SK-N-SH treated with all-trans-retinoic acid at 6 μM for 48 hours (cell line): Measurements from ENCODE around the gene MIEN1.
"Not testable (repeated sequence)": the region's sequence is repeated elsewhere in the genome, so short reads cannot be mapped to it uniquely, and the experiment has no call there.

Experiments used
- ATAC-seq: fragments of 200-7000 bp; cut with Tn5 transposase; 3 replicates; pipeline ENCODE4 v1.9.1; 2020; ENCODE audit warnings: mild to moderate bottlenecking, moderate library complexity
- ARNTL ChIP-seq: fragments of 450-650 bp; formaldehyde crosslinking; IDR thresholded peaks from 2 replicates; pipeline ENCODE4 v1.5.0; 2020; ENCODE audit warnings: low read depth, mild to moderate bottlenecking, moderate library complexity, borderline replicate concordance
- CSDC2 ChIP-seq: fragments of 250-450 bp; sonication (Bioruptor Pico); IDR thresholded peaks from 2 replicates; pipeline ENCODE4 v1.5.0; 2020; ENCODE audit warnings: mild to moderate bottlenecking, moderate library complexity
- ESRRG ChIP-seq: fragments of 250-450 bp; sonication (Bioruptor Pico); IDR thresholded peaks from 2 replicates; pipeline ENCODE4 v1.6.1; 2021; ENCODE audit warnings: mild to moderate bottlenecking
- GLIS3 ChIP-seq: fragments of 250-450 bp; sonication (Bioruptor Pico); IDR thresholded peaks from 2 replicates; pipeline ENCODE4 v1.5.0; 2020; ENCODE audit warnings: mild to moderate bottlenecking, moderate library complexity
- ISL1 ChIP-seq: fragments of 250-450 bp; sonication (Bioruptor Pico); IDR thresholded peaks from 2 replicates; pipeline ENCODE4 v2.1.2; 2022; ENCODE audit warnings: mild to moderate bottlenecking, moderate library complexity
- OSR1 ChIP-seq: fragments of 250-450 bp; sonication (Bioruptor Pico); IDR thresholded peaks from 2 replicates; pipeline ENCODE4 v1.8.0; 2022; ENCODE audit warnings: moderate library complexity, mild to moderate bottlenecking, inconsistent platforms
- RARB ChIP-seq: fragments of 250-450 bp; sonication (Bioruptor Pico); IDR thresholded peaks from 2 replicates; pipeline ENCODE4 v1.8.0; 2021; ENCODE audit warnings: mild to moderate bottlenecking, moderate library complexity
- SNAI2 ChIP-seq: fragments of 250-450 bp; sonication (Bioruptor Pico); IDR thresholded peaks from 2 replicates; pipeline ENCODE4 v1.5.0; 2020; ENCODE audit warnings: mild to moderate bottlenecking, moderate library complexity
- TCF4 ChIP-seq: fragments of 250-450 bp; sonication (Bioruptor Pico); IDR thresholded peaks from 2 replicates; pipeline ENCODE4 v1.8.0; 2021; ENCODE audit warnings: mild to moderate bottlenecking, moderate library complexity, borderline replicate concordance
- ZC3H10 ChIP-seq: fragments of 250-450 bp; sonication (Bioruptor Pico); IDR thresholded peaks from 2 replicates; pipeline ENCODE4 v1.5.1; 2021; ENCODE audit warnings: mild to moderate bottlenecking, moderate library complexity
- ZNF565 ChIP-seq: fragments of 450-650 bp; formaldehyde crosslinking; conservative IDR thresholded peaks from 2 replicates; pipeline ENCODE4 v1.5.0; 2020; ENCODE audit warnings: low read depth, mild to moderate bottlenecking, moderate library complexity
- ZNF70 ChIP-seq: fragments of 450-650 bp; formaldehyde crosslinking; IDR thresholded peaks from 2 replicates; pipeline ENCODE4 v1.5.0; 2020; ENCODE audit warnings: mild to moderate bottlenecking, moderate library complexity
- ZNF8 ChIP-seq: fragments of 450-650 bp; formaldehyde crosslinking; IDR thresholded peaks from 2 replicates; pipeline ENCODE4 v1.5.0; 2020; ENCODE audit warnings: mild to moderate bottlenecking, moderate library complexity
- TF ChIP-seq, protein P1 (sequence below): fragments of 250-450 bp; sonication (Bioruptor Pico); IDR thresholded peaks from 2 replicates; pipeline ENCODE4 v1.8.0; 2020; ENCODE audit warnings: mild to moderate bottlenecking, moderate library complexity, borderline replicate concordance
- TF ChIP-seq, protein P2 (sequence below): fragments of 250-450 bp; sonication (Bioruptor Pico); IDR thresholded peaks from 2 replicates; pipeline ENCODE4 v1.5.0; 2020; ENCODE audit warnings: mild to moderate bottlenecking, moderate library complexity
- TF ChIP-seq, protein P3 (sequence below): fragments of 250-450 bp; sonication (Bioruptor Pico); IDR thresholded peaks from 2 replicates; pipeline ENCODE4 v1.5.1; 2021; ENCODE audit warnings: mild to moderate bottlenecking, moderate library complexity
- TF ChIP-seq, protein P4 (sequence below): fragments of 250-450 bp; sonication (Bioruptor Pico); IDR thresholded peaks from 2 replicates; pipeline ENCODE4 v1.5.1; 2020; ENCODE audit warnings: low read depth, mild to moderate bottlenecking, moderate library complexity
- TF ChIP-seq, protein P5 (sequence below): fragments of 250-450 bp; sonication (Bioruptor Pico); IDR thresholded peaks from 2 replicates; pipeline ENCODE4 v1.8.0; 2021; ENCODE audit warnings: low read depth, mild to moderate bottlenecking, moderate library complexity, borderline replicate concordance

MIEN1 gene

DNA sequence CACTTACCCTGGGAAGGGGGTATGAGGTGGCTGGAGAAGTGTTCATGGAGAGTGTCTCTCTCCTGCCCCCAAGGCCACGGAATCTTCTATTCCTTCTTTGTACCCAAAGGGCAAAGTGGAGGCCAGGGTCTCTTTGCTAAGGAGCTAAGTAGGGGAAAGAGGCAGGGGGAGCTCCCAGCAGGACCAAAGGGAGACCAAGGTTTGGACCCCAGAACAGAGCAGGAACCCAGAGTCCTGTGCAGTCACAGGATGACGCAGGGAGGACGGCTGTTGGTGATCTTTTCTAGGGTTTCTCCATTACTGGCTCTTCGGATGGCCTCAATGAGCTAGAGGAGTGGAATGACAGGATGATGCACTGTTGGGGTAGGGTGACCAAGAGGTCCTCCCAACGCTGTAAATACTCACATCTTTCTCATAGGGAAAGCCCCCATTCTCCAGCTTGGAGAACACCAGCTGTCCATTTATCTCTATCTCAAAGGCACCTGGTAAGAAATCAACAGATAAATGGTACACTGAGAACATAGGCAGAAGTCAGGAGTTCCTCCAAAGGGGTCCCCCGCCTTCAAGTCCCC lies 966 bp downstream of the MIEN1 start:
- no peak for TF ChIP-seq ZNF8 (CRISPR knock-in tag)
- TF ChIP-seq, protein P1, sequence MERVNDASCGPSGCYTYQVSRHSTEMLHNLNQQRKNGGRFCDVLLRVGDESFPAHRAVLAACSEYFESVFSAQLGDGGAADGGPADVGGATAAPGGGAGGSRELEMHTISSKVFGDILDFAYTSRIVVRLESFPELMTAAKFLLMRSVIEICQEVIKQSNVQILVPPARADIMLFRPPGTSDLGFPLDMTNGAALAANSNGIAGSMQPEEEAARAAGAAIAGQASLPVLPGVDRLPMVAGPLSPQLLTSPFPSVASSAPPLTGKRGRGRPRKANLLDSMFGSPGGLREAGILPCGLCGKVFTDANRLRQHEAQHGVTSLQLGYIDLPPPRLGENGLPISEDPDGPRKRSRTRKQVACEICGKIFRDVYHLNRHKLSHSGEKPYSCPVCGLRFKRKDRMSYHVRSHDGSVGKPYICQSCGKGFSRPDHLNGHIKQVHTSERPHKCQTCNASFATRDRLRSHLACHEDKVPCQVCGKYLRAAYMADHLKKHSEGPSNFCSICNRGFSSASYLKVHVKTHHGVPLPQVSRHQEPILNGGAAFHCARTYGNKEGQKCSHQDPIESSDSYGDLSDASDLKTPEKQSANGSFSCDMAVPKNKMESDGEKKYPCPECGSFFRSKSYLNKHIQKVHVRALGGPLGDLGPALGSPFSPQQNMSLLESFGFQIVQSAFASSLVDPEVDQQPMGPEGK (CRISPR knock-in tag): no peak
- no peak for TF ChIP-seq ARNTL (CRISPR knock-in tag)
- TF ChIP-seq ZNF565 (CRISPR knock-in tag): no peak
- TF ChIP-seq RARB (CRISPR knock-in tag): no peak
- ATAC-seq: no peak

DNA sequence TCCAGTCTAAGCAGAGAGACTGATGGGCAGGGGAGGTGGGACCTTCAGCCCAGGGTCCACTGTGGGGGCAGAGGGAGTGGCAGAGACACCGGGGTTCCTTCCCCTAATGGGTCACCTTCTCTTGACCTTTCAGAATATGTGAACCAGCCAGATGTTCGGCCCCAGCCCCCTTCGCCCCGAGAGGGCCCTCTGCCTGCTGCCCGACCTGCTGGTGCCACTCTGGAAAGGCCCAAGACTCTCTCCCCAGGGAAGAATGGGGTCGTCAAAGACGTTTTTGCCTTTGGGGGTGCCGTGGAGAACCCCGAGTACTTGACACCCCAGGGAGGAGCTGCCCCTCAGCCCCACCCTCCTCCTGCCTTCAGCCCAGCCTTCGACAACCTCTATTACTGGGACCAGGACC lies 2.8 kb downstream of the MIEN1 start:
- TF ChIP-seq, protein P2, sequence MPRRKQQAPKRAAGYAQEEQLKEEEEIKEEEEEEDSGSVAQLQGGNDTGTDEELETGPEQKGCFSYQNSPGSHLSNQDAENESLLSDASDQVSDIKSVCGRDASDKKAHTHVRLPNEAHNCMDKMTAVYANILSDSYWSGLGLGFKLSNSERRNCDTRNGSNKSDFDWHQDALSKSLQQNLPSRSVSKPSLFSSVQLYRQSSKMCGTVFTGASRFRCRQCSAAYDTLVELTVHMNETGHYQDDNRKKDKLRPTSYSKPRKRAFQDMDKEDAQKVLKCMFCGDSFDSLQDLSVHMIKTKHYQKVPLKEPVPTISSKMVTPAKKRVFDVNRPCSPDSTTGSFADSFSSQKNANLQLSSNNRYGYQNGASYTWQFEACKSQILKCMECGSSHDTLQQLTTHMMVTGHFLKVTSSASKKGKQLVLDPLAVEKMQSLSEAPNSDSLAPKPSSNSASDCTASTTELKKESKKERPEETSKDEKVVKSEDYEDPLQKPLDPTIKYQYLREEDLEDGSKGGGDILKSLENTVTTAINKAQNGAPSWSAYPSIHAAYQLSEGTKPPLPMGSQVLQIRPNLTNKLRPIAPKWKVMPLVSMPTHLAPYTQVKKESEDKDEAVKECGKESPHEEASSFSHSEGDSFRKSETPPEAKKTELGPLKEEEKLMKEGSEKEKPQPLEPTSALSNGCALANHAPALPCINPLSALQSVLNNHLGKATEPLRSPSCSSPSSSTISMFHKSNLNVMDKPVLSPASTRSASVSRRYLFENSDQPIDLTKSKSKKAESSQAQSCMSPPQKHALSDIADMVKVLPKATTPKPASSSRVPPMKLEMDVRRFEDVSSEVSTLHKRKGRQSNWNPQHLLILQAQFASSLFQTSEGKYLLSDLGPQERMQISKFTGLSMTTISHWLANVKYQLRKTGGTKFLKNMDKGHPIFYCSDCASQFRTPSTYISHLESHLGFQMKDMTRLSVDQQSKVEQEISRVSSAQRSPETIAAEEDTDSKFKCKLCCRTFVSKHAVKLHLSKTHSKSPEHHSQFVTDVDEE: no peak
- TF ChIP-seq ZC3H10 (CRISPR knock-in tag) (no peak), ESRRG (CRISPR knock-in tag) (no peak), ARNTL (CRISPR knock-in tag) (no peak), CSDC2 (CRISPR knock-in tag) (no peak), ZNF565 (CRISPR knock-in tag) (no peak), TCF4 (no peak)
- TF ChIP-seq, protein P3, sequence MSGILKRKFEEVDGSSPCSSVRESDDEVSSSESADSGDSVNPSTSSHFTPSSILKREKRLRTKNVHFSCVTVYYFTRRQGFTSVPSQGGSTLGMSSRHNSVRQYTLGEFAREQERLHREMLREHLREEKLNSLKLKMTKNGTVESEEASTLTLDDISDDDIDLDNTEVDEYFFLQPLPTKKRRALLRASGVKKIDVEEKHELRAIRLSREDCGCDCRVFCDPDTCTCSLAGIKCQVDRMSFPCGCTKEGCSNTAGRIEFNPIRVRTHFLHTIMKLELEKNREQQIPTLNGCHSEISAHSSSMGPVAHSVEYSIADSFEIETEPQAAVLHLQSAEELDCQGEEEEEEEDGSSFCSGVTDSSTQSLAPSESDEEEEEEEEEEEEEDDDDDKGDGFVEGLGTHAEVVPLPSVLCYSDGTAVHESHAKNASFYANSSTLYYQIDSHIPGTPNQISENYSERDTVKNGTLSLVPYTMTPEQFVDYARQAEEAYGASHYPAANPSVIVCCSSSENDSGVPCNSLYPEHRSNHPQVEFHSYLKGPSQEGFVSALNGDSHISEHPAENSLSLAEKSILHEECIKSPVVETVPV (CRISPR knock-in tag): no peak
- ATAC-seq: no peak

DNA sequence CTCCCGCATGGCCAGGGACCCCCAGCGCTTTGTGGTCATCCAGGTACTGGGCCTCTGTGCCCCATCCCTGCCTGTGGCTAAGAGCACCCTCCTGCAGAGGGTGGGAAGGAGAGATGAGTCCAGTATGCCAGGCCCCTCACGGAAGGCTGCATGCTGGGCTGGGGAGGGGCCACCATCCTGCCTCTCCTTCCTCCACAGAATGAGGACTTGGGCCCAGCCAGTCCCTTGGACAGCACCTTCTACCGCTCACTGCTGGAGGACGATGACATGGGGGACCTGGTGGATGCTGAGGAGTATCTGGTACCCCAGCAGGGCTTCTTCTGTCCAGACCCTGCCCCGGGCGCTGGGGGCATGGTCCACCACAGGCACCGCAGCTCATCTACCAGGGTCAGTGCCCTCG lies 3.7 kb downstream of the MIEN1 start:
- ATAC-seq: no peak
- TF ChIP-seq, protein P3 (CRISPR knock-in tag): no peak
- TF ChIP-seq ZNF70 (CRISPR knock-in tag): no peak
- no peak for TF ChIP-seq GLIS3
- no peak for TF ChIP-seq OSR1 (CRISPR knock-in tag)

DNA sequence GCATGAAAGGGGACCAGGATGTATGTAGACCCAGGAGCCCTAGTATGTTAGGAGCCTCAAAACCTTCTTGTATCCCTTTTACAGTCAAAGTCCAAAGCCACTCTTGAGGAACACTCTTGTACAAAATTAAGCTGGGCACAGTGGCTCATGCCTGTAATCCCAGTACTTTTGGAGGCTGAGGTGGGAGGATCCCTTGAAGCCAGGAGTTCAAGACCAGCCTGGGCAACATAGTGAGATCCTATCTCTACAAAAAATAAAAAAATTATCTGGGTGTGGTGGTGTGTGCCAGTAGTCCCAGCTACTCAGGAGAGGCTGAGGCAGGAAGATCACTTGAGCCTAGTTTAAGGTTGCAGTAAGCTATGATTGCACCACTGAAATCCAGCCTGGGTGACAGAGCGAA lies 4.4 kb downstream of the MIEN1 start:
- ATAC-seq: not testable (repeated sequence)

DNA sequence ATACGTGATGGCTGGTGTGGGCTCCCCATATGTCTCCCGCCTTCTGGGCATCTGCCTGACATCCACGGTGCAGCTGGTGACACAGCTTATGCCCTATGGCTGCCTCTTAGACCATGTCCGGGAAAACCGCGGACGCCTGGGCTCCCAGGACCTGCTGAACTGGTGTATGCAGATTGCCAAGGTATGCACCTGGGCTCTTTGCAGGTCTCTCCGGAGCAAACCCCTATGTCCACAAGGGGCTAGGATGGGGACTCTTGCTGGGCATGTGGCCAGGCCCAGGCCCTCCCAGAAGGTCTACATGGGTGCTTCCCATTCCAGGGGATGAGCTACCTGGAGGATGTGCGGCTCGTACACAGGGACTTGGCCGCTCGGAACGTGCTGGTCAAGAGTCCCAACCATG lies 5.6 kb downstream of the MIEN1 start:
- no peak for ATAC-seq
- TF ChIP-seq, protein P4, sequence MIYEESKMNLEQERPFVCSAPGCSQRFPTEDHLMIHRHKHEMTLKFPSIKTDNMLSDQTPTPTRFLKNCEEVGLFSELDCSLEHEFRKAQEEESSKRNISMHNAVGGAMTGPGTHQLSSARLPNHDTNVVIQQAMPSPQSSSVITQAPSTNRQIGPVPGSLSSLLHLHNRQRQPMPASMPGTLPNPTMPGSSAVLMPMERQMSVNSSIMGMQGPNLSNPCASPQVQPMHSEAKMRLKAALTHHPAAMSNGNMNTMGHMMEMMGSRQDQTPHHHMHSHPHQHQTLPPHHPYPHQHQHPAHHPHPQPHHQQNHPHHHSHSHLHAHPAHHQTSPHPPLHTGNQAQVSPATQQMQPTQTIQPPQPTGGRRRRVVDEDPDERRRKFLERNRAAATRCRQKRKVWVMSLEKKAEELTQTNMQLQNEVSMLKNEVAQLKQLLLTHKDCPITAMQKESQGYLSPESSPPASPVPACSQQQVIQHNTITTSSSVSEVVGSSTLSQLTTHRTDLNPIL (CRISPR knock-in tag): no peak
- TF ChIP-seq ZNF70 (CRISPR knock-in tag) (no peak), ISL1 (CRISPR knock-in tag) (no peak), SNAI2 (no peak), CSDC2 (CRISPR knock-in tag) (no peak), TCF4 (no peak), ESRRG (CRISPR knock-in tag) (no peak), ZNF8 (CRISPR knock-in tag) (no peak)
- TF ChIP-seq, protein P1 (CRISPR knock-in tag): no peak
- TF ChIP-seq, protein P5, sequence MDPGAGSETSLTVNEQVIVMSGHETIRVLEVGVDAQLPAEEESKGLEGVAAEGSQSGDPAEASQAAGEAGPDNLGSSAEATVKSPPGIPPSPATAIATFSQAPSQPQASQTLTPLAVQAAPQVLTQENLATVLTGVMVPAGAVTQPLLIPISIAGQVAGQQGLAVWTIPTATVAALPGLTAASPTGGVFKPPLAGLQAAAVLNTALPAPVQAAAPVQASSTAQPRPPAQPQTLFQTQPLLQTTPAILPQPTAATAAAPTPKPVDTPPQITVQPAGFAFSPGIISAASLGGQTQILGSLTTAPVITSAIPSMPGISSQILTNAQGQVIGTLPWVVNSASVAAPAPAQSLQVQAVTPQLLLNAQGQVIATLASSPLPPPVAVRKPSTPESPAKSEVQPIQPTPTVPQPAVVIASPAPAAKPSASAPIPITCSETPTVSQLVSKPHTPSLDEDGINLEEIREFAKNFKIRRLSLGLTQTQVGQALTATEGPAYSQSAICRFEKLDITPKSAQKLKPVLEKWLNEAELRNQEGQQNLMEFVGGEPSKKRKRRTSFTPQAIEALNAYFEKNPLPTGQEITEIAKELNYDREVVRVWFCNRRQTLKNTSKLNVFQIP: no peak
